Loucy (cell line): ENCODE results near the gene ASPG.

Experiments used
- EZH2phosphoT487 ChIP-seq: fragments of 200-600 bp; IDR thresholded peaks from 2 replicates; pipeline ENCODE4 v1.6.1; 2018; ENCODE audit warnings: antibody characterized with exemption, mild to moderate bottlenecking, moderate library complexity, borderline replicate concordance
- TF ChIP-seq, protein P1 (sequence below): fragments of 200-600 bp; sonication (generic); conservative IDR thresholded peaks from 2 replicates; pipeline ENCODE4 v1.5.1; 2014; ENCODE audit warnings: mild to moderate bottlenecking, antibody characterized with exemption, low read length

DNA sequence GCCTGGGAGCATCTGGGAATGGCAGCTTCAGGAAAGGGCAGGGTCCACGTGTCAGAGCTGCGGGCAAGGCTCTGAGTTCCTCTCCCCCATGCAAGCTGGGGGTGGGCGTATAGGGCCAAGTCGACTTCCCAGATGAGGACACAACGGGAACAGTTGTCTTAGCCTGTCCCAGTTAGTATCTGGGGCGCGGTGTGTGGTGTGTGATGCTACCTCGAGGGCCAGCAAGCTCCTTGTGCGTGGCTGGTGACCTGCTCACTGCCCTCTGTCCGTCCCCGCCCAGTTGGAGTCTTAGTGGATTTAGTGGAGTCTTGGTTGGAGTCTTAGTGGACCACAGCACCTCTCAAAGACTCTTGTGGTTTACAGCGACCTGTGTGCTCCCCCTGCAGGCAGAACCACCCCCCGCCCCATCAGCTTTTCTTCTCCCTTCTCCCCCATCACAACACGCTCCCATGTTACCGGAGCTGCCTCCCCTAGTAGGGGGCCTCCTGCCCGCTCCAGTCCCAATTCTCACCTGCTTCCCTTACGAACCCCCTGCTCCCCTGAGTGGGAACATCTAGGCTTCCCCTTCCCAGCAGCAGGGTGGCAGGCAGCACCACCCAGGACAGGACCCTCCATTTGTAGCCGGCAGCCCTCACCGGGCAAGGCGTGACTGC is 8.7 kb downstream of the ASPG start:
- TF ChIP-seq, protein P1, sequence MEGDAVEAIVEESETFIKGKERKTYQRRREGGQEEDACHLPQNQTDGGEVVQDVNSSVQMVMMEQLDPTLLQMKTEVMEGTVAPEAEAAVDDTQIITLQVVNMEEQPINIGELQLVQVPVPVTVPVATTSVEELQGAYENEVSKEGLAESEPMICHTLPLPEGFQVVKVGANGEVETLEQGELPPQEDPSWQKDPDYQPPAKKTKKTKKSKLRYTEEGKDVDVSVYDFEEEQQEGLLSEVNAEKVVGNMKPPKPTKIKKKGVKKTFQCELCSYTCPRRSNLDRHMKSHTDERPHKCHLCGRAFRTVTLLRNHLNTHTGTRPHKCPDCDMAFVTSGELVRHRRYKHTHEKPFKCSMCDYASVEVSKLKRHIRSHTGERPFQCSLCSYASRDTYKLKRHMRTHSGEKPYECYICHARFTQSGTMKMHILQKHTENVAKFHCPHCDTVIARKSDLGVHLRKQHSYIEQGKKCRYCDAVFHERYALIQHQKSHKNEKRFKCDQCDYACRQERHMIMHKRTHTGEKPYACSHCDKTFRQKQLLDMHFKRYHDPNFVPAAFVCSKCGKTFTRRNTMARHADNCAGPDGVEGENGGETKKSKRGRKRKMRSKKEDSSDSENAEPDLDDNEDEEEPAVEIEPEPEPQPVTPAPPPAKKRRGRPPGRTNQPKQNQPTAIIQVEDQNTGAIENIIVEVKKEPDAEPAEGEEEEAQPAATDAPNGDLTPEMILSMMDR = no peak
- TF ChIP-seq EZH2phosphoT487 = no peak
